GM19239 (cell line): ENCODE results near the gene PRF1.

Experiments
- DNase-seq: peaks from one replicate; pipeline ENCODE4 v3.0.0; 2011; ENCODE audit warnings: low spot score; ENCODE audit not compliant: insufficient read length
- FAIRE-seq: peaks from 2 replicates; lab custom pipeline; 2011; peaks lifted over from hg19 to GRCh38; lab: Jason Lieb, UNC

The PRF1 gene

GRCh38 chr10:70549351-70549961, 53.1 kb downstream of the PRF1 start:
- no peak for DNase-seq
- FAIRE-seq, result no peak
